Right lung (tissue), 10 donors: ENCODE data around the gene RAB34. TPM values are rescaled to one million over a fixed set of nuclear protein-coding genes. Genes with fewer than 3 reads are reported as not detected.
A peak's percentile ranks its signal among the peaks of the same experiment; 100 is the strongest.

ENCODE experiments used
- DNase-seq, 2 donors: peaks; one replicate each; pipeline ENCODE4 v3.0.0-alpha.2; 2013
- long read RNA-seq, 8 donors: transcript quantifications; one replicate each; lab custom pipeline, GENCODE V29; 2026
- polyA plus RNA-seq, 5 donors: library from polyadenylated mRNA; unstranded; fragments of 120-200 nt; gene quantifications; one replicate each; pipeline versions ENCODE4 v1.2.1 to v1.2.3, GENCODE V29; 2013; ENCODE audit warnings: inconsistent platforms in 1 of 5, low replicate concordance in 1 of 5; ENCODE audit not compliant: insufficient read length in 5 of 5, insufficient read depth in 1 of 5

RAB34 gene, protein sequence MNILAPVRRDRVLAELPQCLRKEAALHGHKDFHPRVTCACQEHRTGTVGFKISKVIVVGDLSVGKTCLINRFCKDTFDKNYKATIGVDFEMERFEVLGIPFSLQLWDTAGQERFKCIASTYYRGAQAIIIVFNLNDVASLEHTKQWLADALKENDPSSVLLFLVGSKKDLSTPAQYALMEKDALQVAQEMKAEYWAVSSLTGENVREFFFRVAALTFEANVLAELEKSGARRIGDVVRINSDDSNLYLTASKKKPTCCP
- polyA plus RNA-seq, result 100 to 1,000 TPM; 180 to 195 (median 187) TPM
- long read RNA-seq, donor 1, transcript RAB34-201 (11 exons, 1,592 nt), result minor isoform, 8 of 128 reads
- long read RNA-seq, donor 1, transcript RAB34-204 (10 exons, 1,766 nt), result major isoform, 25 of 128 reads
- long read RNA-seq, donor 1, transcript RAB34-203 (10 exons, 1,597 nt), result minor isoform, 11 of 128 reads
- long read RNA-seq, donor 1, partial matches to known transcripts, result 77 of 128 reads
- long read RNA-seq, donor 1, other reads (novel, unspliced or antisense), result 0 of 128 reads
- long read RNA-seq, donor 2, transcript RAB34-204 (10 exons, 1,766 nt), result major isoform, 12 of 101 reads
- long read RNA-seq, donor 2, partial matches to known transcripts, result 78 of 101 reads
- long read RNA-seq, donor 2, other reads (novel, unspliced or antisense), result 0 of 101 reads
- long read RNA-seq, donor 3, transcript RAB34-210 (11 exons, 863 nt), result minor isoform, 5 of 4,929 reads
- long read RNA-seq, donor 3, transcript RAB34-201 (11 exons, 1,592 nt), result minor isoform, 7 of 4,929 reads
- long read RNA-seq, donor 3, transcript RAB34-204 (10 exons, 1,766 nt), result major isoform, 22 of 4,929 reads
- long read RNA-seq, donor 3, partial matches to known transcripts, result 4,690 of 4,929 reads
- long read RNA-seq, donor 3, other reads (novel, unspliced or antisense), result 197 of 4,929 reads
- long read RNA-seq, donor 4, transcript RAB34-203 (10 exons, 1,597 nt), result minor isoform, 6 of 68 reads
- long read RNA-seq, donor 4, transcript RAB34-204 (10 exons, 1,766 nt), result major isoform, 15 of 68 reads
- long read RNA-seq, donor 4, transcript RAB34-201 (11 exons, 1,592 nt), result minor isoform, 5 of 68 reads
- long read RNA-seq, donor 4, partial matches to known transcripts, result 38 of 68 reads
- long read RNA-seq, donor 4, other reads (novel, unspliced or antisense), result 0 of 68 reads
- long read RNA-seq, donor 5, transcript RAB34-203 (10 exons, 1,597 nt), result minor isoform, 5 of 7,461 reads
- long read RNA-seq, donor 5, transcript RAB34-204 (10 exons, 1,766 nt), result major isoform, 22 of 7,461 reads
- long read RNA-seq, donor 5, transcript RAB34-201 (11 exons, 1,592 nt), result minor isoform, 7 of 7,461 reads
- long read RNA-seq, donor 5, partial matches to known transcripts, result 7,067 of 7,461 reads
- long read RNA-seq, donor 5, other reads (novel, unspliced or antisense), result 347 of 7,461 reads
- long read RNA-seq, donor 6, transcript RAB34-201 (11 exons, 1,592 nt), result minor isoform, 13 of 154 reads
- long read RNA-seq, donor 6, transcript RAB34-203 (10 exons, 1,597 nt), result minor isoform, 6 of 154 reads
- long read RNA-seq, donor 6, transcript RAB34-204 (10 exons, 1,766 nt), result major isoform, 35 of 154 reads
- long read RNA-seq, donor 6, partial matches to known transcripts, result 95 of 154 reads
- long read RNA-seq, donor 6, other reads (novel, unspliced or antisense), result 0 of 154 reads
- long read RNA-seq, donor 7, transcript RAB34-204 (10 exons, 1,766 nt), result major isoform, 20 of 151 reads
- long read RNA-seq, donor 7, transcript RAB34-201 (11 exons, 1,592 nt), result minor isoform, 8 of 151 reads
- long read RNA-seq, donor 7, partial matches to known transcripts, result 115 of 151 reads
- long read RNA-seq, donor 7, other reads (novel, unspliced or antisense), result 0 of 151 reads
- long read RNA-seq, donor 8, transcript RAB34-204 (10 exons, 1,766 nt), result major isoform, 10 of 58 reads
- long read RNA-seq, donor 8, partial matches to known transcripts, result 40 of 58 reads
- long read RNA-seq, donor 8, other reads (novel, unspliced or antisense), result 0 of 58 reads

DNA sequence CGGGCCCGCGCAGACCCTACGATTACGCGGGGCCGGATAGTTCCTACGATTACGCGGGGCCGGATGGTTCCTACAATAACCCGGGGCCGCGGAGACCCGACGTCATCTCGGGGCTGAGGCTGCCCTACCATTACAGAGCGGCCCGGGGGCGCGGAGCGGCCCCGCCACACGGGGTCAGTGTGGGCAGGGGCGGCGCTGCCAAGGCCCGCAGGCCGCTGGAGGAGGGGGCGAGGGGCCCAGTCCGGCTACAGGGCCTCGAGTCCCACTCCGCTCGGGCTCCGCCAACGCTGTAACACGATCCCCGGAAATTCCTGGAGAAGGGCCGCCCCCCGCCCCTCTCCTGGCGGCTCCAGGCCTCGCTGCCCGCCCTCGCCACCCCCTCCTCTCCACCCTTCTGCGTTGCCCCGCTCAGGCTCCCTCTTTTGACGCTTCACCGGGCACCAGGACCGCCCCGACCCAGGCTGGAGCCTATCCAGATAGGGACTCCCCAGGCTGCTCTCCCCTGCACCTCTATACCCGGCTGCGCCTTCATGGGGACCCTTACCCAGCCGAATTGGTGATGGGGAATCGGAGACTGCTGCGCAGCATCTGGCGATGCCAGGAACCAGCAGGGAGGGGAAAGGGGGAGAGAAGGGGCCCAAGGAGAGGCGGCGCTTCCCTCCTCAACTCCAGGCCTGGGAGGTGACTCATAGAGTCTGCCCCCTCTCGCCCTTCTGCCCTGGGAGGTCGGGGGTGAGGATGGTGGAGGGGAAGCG lies at the start of gene RAB34:
RAB34 (minus strand) TSS at position 291 of the 755 bp plus-strand sequence. CDS start 602 bp downstream, outside the sequence.
- peak; percentile 92 to 93 for DNase-seq

DNA sequence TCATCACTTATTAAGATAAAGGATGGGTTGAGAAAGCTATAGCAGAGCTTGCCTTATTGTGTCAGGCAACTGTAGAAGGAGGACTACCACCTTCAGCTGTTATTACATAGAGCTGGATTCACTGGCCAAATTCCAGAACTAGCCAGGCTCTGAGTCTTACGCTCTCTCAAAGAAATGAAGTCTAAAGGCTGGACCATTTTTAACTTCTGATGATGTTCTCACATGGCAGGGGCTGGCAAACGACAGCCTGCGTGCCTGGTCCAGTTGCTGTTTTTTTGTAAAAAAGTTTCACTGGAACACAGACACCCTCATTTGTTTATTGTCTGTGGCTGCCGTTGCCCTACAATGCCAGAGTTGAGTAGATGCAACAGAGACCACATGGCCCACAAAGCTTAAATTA lies 47.4 kb upstream of the RAB34 start:
- no peak for DNase-seq

DNA sequence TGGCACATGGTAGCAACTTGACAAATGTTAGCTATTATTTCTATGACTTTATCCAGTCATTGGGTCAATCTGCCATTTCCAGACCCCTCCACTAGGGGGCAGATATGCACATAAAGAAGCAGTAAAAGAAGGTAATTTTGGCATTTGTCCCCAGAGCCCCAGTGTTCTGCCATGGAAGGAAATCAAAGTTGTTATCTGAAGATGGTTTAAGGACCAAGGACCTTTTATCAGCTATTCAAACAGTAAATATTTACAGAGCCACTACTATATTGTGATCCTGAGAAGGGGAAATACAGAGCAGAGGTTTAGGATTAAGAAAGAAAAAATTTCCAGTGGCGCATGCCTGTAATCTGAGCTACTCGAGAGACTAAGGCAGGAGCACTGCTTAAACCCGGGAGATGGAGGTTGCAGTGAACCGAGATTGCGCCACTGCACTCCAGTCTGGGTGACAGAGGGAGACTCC lies 46.2 kb upstream of the RAB34 start:
- DNase-seq, result peak in 1 of 2 donors; percentile 70

DNA sequence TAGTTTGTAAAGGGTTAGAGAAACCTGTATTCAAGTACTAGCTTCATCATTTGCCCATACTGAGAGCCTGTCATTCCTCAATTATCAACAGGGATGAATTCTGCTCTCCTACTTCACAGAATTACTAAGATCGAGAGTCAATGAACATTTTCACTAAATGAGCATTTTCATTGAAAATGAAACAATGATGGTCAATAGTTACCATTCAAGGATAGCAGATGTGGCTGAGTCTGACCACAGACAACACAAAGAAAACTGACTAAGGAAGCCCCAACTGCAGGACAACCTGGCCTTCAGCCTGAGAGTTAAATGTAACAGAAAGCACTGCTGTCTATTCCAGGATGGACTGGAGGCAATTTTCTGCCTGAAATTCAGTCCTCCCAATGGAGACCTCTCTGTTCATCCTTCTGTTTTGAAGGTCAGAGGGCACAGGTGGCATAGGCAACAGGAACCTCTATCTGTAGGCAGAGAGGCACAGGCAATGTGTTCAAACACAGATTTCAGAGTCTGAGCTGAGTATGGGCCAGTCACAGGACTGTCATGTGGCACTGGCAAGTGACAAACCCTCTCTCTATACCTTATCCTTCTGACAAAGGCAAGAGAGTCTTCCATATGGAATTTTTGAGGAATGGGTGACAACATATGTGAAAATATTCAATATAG lies 45.6 kb upstream of the RAB34 start:
- no peak for DNase-seq

DNA sequence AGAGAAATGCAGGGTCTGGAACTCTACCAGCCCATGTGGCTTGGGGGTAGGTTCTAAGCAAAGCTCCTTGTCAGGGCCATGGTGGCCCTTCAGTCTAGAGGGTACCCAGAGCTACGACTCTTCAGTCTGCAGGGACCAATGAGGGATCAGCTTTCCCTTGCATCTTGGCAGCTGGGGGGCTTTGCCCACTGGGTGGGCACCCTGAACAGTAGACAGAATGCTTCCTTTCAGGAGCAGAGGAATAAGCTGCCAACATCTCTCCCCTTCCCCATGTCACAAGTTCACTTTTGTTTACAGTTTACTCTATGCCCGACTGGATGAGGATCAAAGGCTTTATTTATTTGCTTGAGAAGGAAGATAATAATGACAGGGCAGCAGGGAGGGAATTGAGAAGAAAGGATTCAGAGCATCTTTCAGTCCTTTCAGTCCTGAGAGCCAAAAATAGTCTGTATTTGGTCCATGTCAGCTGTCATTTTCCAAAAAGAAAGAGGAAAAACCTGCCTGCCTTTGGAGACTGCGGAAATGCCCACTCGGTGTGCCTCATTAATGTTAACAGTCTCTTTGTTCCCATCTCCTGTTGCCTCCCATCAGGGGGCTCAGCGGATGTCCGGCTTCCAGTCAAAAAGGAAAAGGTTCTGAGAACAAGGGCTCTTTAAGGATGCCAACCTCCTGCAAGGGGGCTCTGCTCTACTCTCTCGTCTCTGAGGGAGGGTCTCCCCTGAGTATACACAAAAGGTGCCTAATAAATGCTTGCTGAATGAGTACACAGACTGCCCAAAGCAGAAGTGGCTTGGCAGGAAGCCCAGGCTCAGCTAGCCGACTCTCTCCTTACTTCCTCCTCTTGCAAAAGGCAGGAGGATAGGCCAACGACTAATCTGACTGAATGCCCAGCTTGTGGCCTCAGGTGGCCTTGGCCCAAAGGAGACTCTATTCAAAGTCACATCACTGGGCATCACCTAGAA lies 43.2 kb upstream of the RAB34 start:
- peak in 1 of 2 donors; percentile 18 for DNase-seq

DNA sequence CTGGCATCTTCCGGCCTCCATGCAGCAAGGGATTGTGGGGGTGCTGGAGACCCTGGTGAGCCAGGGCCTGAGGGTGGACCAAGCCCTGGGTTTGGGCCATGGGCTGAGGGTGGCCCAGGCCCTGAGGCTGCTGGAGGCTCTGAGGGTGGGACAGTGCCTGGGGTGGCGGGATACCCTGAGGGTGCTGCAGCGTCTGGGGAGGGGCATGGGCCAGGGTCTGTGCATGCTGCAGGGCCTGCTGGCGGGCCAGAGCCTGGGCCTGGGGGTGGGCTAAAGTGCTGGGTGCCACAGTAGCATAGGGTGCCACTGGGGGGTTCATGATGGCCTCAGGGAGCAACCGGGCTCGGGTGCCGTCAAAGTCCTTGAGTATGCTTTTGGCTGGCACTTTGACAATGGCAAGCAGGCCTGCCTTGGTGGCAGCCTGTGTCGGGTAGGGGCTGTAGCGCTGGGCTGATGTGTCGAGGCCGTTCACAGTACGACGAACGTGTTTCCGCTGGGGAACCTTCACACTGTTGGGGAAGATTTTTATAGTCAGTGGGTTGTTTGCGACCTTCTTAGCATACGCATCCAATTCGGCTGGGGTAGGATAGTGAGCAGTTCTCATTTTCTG lies 41.7 kb upstream of the RAB34 start:
- DNase-seq, result no peak

DNA sequence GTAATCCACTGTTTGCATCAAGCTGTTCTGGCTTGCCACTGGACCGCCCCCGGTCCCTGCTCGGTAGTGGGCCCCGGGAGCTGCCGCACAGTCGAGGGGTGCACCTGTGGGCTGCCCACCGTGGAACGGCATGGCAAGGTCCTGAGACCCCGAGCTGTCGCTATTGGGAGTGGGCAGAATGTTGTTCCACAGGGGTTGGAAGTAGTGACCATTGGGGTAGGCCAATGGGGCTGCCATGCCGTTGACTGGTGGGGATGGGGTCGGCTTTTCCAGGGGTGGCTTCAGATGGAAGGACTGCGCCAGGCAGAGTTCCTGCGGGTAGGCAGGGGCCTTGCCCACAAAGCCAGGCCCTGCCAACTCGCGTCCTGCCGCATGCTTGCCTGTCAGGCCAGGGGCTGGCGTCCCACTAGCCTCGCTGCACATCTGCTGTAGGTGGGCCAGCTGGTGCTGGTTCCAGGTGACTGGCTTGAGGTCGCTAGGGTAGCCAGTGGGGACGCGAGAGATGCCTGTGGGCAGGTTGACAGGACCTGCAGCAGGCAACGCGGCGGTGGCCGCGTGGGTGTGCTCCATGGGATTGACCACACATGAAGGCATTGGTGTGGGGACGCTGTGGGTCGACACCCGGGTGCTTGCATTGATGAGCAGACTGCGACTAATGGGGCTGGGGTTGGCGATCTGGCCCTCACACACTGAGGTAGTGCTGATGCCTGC lies 40.9 kb upstream of the RAB34 start:
- no peak for DNase-seq

DNA sequence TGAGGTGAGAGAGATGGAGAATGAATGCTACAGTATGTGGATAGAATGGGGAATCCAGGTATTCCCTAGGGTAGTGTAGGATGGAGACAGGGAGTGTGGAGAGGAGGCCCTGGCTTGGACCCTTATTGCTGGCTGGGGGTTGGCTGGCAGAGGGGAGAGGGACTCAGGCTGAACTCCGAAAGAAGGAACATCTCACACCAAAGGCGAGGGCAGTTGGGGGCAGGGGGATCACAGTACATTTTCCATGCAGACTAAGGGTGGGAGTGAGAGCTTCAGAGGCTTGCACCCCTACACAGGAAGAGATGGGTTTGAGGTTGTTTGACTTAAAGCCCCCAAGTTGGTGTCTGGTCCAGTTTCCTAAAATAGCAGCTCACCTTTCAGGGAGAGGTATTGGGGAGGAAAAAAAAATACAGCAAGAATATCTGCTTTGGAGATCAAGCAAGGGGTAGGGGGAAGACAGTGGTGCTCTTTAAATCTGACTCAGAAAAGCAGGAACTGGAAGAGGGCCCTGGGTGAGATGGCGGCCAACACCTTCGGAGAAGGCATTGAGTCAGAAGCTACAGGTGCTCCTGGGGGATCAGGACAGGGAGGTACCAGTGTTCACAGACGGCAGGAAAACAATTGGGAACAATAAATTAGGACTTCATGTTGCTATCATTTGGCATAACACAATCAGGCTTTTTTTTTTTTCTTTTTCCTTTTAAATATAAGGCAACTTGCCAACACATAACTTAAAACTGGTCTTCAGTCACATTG lies 38.6 kb upstream of the RAB34 start:
- no peak for DNase-seq

DNA sequence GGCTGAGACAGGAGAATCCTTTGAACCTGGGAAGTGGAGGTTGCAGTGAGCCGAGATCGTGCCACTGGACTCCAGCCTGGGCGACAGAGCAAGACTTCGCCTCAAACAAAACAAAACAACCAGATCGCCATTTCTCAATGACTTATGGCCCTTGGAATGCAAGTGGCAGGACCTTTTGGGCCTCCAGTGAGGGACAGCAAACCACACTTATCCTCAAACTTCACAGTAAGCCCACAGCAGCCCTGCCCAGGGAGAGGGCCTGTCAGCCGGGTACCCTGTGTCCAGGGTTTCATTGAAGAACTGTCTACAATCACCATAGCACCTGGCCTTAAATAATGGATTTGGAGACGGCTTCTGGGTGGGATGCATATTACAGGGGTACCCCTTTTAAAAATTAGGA lies 37.8 kb upstream of the RAB34 start:
- no peak for DNase-seq

DNA sequence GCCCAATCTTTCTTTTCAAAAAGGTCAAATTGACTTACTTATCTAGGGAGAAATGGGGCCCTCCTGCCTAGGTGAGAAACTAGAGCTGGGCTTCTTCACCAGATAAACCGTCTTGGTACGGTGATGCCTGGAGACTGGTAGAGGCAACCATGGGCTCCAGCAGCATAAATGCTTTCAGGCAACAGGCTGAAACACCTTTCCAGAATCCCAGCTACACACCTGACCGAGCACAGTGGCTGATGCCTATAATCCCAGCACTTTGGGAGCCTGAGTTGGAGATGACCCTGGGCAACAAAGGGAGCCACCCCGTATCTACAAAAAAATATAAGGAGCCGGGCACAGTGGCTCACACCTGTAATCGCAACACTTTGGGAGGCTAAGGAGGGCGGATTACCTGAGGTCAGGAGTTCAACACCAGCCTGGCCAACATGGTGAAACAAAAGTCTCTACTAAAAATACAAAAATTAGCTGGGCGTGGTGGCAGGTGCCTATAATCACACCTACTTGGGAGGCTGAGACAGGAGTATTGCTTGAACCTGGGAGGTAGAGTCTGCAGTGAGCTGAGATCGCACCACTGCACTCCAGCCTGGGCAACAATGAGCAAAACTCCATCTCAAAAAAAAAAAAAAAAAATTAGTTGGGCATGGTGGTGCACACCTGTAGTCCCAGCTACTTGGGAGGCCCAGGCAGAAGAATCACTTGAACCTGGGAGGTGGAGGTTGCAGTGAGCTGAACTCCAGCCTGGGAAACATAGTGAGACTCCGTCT lies 34.1 kb upstream of the RAB34 start:
- no peak for DNase-seq

DNA sequence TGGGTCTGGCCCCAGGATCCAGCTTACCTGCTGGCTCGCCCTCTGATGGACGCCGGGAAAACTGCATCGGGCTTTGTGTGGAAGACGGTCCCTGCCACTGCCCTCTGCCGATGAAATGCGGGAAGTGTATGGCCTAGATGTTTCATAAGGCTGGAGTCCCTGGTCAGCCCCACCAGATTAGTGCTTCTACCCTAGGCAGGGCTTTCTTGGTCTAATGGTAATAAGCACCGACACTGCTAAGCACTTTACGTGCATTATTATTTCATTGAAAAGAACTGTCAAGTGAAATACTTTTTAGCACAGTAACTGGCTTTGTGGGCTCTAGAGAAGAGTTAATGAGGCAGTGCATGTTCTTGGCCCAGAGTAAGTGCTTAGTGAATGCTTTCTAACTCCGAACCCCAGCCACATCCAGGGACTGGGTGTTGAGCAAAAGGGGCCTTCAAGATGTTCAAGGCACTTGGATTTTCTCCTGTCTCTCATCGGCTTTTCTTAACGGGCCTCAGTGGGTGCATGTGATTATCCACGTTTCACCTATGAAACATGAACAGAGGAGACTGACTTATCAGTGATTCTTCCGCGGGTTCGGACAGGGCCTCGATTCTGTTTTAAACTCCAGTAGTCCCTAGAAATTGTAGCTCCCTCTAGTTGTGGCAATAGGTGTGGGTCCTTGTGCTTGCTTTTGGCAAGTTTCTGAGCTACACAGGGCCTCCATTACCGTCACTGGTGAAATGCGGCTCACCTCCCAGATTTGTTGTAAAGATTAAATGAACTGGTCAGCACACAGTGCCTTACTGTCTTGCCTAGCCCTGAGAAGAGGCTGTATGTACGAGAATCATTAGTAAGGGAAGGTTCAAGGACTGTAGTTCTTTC lies 32.7 kb upstream of the RAB34 start:
- DNase-seq, result peak; percentile 76 to 87

DNA sequence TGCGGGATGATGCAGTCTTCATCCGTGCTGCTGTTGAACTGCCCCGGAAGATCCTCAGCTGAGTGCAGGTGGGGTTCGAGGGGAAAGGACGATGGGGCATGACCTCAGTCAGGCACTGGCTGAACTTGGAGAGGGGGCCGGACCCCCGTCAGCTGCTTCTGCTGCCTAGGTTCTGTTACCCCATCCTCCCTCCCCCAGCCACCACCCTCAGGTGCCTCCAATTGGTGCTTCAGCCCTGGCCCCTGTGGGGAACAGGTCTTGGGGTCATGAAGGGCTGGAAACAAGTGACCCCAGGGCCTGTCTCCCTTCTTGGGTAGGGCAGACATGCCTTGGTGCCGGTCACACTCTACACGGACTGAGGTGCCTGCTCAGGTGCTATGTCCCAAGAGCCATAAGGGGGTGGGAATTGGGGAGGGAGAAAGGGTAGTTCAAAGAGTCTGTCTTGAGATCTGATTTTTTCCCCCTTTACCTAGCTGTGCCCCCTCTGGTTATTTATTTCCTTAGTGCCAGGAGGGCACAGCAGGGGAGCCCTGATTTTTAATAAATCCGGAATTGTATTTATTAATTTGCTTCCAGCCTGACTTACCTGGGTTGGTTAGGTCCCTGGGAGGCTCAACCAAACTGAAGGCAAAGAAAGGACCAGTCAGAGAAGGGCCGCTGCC lies 32.0 kb upstream of the RAB34 start:
- DNase-seq, result no peak

DNA sequence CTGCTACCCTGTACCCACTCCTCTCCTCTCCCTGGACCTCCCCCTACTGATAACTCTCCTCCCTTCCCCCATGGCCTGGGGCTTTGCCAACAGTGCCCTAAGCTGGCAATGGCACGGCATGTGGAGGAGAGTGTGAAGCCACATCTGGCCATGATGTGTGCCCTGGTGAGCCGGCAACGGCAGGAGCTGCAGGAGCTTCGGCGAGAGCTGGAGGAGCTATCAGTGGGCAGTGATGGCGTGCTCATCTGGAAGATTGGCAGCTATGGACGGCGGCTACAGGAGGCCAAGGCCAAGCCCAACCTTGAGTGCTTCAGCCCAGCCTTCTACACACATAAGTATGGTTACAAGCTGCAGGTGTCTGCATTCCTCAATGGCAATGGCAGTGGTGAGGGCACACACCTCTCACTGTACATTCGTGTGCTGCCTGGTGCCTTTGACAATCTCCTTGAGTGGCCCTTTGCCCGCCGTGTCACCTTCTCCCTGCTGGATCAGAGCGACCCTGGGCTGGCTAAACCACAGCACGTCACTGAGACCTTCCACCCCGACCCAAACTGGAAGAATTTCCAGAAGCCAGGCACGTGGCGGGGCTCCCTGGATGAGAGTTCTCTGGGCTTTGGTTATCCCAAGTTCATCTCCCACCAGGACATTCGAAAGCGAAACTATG lies 31.3 kb upstream of the RAB34 start:
- DNase-seq, result no peak
